ENCODE data around the gene AXIN1.
A peak's percentile ranks its signal among the peaks of the same experiment; 100 is the strongest.
"Not testable (repeated sequence)": the region's sequence is repeated elsewhere in the genome, so short reads cannot be mapped to it uniquely, and the experiment has no call there.

The AXIN1 gene

DNA sequence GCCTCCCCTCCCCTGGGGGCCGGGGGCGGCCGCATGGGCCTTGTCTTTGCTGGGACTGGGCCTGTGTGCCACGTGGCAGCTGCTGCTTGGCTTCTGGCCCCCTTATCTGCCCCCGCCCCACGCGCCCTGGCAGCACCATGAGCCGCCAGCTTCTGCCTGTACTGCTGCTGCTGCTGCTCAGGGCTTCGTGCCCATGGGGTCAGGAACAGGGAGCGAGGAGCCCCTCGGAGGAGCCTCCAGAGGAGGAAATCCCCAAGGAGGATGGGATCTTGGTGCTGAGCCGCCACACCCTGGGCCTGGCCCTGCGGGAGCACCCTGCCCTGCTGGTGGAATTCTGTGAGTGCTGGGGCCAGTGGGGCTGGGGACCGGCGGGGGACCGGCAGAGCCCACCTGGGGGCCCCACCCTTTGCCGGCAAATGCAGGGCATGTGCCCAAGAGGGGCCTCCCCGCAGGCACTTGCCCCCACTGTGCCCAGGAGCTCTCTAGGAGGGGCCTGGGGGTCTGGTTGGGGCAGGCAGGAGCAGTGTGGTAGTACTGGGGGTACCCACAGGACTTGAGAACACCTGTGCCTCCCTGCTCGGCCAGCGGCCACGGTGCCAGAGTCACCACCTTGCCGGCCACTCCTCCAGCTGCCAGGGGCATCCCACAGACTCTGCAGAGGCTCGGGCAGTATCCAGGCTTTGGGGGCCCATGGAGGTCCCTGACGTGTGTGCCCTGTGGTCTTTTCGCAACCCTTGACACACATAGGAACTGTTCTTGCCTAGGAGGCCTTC, 69.3 kb downstream of the AXIN1 start, which contains the start of gene PDIA2:
TSS of gene PDIA2 (plus strand) at position 132 of the 773 bp plus-strand sequence. CDS start at position 138, 6 bp downstream.
- DNase-seq (ENCODE audit: low spot score), result no peak

DNA sequence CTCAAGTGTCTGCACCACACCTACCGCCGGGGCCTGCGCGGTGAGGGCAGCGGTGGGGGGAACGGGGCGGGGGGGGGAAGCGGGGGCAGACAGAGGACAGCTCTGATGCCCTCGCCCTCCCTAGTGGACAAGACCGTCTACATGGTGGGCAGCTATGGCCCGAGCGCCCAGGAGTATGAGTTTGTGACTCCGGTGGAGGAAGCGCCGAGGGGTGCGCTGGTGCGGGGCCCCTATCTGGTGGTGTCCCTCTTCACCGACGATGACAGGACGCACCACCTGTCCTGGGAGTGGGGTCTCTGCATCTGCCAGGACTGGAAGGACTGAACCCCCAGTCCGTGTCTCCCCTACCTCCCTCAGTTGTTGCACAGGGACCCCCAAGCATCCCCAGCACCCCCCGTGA, 70.0 kb downstream of the AXIN1 start:
- DNase-seq (ENCODE audit: low spot score), result no peak

DNA sequence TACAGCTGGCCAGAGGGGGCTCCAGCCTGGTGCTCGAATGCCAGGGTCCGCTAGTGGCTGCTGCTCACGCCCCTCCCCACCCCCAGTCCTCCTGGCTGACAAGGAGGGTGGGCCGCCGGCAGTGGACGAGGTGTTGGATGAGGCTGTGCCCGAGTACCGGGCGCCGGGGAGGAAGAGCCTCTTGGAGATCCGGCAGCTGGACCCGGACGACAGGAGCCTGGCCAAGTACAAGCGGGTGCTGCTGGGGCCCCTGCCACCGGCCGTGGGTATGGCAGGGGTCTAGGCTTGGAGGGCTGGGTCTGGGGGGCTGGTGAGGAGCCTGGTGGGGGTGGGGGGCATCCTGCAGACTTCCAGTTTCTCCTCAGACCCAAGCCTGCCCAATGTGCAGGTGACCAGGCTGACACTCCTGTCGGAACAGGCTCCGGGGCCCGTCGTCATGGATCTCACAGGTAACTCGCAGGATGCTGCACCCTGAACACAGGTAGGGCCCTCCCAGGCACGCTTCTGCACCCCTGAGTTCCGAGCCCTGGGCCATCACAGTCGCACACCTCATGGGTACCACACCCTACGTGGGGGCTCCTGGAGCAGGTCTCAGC, 70.8 kb downstream of the AXIN1 start:
- DNase-seq (ENCODE audit: low spot score), result no peak

DNA sequence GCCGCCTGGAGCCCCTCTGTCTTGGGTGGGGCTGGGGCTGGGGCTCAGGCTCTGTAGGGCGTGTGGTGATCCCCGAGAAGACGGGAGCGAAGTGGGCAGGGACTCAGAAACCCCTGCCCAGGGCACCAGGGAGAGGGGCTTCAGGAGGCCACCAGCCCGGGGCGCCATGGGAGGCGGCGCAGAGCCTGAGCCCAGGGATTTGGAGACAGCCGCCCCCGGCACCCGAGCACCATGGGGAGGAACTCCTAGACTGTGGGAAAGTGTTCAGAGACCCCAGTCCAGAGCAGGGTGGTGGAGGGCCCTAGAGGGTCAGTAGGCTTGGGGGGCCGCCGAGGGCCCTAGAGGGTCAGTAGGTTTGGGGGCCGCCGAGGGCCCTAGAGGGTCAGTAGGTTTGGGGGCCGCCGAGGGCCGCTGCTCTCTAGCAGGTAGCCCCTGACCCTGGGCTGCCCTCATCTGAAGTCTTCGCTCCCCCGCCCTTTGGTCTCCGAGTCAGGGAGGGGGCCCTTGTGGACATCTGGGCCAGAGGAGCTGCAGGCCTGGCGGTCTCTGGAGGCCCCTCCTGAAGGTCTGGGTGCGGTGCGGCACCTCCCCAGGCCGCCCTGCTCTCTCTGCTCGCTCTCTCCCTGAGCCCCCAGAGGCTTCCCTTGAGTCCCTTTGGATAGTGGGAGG, 71.4 kb downstream of the AXIN1 start:
- DNase-seq (ENCODE audit: low spot score), result no peak

DNA sequence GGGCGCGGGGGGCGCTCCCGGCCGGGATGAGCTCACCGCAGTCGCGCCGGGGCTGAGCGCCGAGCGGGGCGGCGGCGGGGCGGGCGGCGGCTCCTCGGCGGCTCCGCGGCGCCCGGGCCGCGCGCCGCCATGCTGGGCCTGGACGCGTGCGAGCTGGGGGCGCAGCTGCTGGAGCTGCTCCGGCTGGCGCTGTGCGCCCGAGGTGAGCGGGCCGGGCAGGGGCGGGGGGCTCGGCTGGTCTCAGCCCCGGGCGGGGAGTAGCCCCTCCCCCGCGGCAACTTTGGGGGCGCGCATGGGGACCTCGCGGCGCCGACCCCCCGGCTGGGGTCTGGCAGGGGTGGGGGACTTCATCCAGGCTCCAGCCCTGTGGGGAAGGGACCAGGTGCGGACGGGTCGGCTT, 72.0 kb downstream of the AXIN1 start, which contains the start of gene ARHGDIG:
TSS of gene ARHGDIG (plus strand) at position 40 of the 400 bp plus-strand sequence. CDS start at position 130, 90 bp downstream.
- DNase-seq (ENCODE audit: low spot score), result no peak

DNA sequence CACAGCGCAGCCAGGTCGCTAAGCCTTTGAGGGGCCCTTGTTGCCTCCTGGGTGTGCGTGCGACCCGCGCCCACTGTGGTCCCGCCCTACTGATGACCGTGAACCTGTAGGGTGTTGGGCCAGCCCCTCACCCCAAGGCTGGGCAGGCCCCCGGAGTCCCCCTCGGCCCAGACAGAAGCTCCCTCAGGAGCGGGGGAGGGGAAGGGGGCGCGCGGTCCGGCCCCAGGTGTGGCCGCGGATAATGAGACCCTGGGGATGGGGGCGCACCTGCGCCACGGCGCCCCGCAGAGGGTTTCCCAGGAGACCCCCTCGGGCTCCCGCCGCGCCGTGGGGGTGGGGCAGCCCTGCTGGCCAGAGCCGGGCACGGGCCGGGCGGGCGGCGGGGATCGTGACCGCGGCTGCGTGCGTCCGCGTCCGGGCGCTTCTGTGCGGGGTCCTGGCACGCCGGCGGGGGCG, 72.5 kb downstream of the AXIN1 start:
- DNase-seq (ENCODE audit: low spot score), result no peak

DNA sequence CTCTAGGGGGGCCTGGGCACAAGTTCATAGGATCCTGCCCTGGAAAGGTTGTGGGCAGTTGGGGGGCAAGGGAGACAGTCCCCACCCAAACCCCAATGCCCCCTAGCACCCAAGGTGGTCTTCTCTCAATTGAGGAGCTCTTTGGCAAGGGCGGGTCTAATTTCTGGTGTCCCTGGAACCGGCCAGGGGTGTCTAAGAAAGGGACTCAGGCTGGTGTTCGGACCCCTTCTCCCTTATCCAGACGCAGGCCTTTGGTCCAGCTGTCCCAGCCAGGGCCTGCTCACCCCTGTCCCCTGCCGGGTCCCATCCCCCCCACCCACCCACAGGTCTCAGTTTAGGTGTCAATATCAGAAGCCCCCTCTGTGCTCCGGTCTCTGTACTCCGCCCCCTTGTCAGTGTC, 73.0 kb downstream of the AXIN1 start:
- DNase-seq (ENCODE audit: low spot score), result no peak

DNA sequence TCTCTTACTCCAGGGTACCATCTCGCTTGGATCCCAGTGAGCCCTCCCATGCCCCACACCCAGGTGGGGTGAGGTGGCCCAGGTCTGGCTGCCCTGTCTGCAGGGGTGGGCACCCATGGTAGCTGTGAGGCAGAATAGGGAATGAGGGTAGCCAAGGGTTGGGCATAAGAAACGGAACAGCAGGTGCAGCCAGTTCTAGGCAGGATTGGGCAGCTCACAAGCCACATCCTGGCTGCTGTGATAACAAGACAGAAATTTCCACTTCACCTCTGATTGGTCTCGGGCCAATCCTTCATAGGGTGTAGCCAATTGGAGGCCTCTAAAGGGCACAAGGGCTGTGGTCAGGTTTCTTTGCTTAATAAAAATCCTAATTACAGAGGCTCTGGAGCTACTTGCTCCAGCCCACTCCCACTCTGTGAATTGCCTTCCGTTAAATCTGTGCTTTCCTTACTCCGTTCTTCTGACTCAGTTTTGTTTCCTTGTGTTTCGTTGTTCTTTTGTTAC, 73.6 kb downstream of the AXIN1 start:
- DNase-seq (ENCODE audit: low spot score), result peak; percentile 42

DNA sequence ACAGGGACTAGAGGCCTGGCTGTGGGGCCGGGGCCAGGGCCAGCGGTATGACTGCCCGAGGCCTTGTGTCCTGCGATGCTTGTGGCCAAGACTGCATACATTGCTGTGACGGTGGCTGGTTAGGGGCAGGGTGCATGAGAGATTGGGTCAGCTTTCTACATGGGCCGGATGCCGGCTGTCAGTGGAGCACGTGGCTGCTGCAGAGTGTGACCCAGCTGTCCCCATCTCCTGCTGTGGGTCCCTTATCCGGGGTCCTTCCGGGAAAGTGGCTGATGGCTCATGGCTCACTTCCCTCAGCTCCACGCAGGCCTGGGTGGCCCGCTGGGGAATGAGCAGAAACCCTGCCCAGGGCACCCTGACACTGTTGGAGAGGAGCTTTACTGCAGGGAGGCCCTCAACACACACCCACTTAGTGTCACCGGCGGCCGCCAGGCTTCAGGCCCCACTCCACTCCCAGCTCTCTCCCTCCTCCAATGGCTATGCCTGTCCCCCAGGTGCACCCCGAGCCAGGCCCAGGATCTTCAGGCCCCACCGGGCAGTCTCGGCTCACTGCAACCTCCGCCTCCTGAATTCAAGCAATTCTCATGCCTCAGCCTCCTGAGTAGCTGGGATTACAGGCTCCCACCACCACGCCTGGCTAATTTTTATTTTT, 76.0 kb downstream of the AXIN1 start:
- DNase-seq (ENCODE audit: low spot score), result no peak

DNA sequence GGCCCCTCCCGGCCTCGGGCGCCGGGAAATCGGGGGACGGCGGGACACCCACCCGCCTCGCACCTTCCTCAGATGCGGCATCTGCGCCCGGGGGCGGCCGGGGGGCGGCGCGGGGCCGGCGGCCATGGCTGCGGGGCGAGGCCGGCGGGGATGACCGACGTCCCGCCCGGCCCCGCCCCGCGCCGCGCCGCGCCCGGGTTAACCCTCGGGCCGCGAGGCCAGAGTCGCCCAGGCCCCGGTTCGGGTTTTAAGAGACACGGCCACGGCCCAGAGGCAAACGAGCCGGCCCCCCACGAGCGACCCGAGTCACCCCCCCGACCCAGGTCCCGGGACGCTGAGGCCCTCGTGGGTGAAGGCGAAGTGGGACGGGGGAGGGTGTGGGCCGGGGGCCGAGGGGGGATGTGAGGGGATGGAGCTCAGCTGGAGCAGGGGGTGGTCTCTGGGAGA, 76.7 kb downstream of the AXIN1 start, which contains the start of gene RGS11:
TSS of gene RGS11 (minus strand) at position 159 of the 447 bp plus-strand sequence. CDS start at position 126, 33 bp downstream.
- DNase-seq (ENCODE audit: low spot score), result no peak

DNA sequence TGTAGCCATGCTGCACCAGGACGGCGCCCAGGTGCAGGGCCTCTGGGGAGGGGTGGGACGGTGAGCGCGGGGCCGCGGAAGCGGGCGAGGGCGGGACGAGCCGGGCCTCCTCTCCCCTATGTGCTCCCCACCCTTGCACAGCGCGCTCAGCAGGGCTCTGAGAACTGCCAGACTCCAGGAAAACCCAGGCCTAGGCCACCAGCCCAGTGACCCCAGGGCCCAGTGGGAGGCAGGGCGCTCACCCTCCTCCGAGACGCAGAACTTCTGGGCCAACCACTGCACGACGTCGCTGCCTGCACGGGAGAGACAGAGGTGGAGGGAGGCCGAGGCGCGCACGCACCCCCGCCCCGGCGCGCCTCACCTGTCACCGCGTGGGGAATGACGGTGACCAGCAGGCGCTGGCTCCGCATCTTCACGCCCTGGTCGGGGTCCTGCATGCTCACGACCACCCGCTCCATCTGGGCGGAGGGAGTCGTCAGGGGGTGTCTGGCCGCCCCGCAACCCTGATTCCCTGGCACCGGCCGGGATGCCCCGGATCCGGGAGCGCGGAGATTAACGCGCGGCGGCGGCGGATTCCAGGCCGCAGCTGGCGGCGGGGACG, 77.4 kb downstream of the AXIN1 start:
- no peak for DNase-seq (ENCODE audit: low spot score)

DNA sequence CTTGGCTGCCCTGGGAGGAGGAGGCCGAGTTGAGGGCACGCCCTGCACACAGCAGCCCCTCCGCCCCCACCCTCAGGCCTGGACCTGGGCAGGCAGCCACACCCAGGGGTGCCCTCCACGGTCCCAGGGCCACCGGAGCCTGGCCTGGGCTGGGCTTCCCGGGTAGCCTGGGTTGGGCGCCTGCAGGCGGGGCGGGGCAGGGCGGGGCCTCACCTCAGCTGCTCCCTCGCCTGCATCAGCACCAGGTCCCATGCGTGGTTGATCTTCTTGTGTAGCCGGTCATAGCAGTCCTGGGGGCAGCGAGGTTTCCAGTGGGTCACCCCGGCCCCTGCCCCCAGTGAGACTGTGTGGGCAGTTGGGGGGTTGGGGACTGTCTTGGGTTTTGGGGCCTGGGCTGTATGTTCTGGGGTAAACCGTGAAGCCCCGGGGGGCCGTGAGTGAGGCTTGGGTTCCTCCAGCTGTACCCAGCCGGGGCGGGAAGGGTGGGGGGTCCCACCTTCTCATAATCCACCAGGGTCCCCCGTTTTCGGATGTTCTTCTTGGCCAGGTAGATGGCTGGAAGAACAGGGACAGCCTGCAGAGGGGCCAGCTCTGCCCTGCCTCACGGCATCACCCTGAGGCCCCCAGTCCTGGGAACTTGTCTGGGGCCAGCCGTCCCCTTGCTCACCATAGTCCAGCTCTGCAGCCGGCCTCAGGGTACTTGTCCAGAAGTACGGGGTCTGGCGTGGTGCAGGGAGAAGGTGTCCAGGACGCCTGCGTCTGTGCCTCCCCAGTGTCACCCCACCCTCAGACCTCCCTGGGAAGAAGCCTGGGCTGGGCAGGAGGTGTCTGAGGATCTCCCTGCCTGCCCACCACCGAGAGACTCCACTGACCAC, 78.7 kb downstream of the AXIN1 start:
- peak; percentile 8 for DNase-seq (ENCODE audit: low spot score)

DNA sequence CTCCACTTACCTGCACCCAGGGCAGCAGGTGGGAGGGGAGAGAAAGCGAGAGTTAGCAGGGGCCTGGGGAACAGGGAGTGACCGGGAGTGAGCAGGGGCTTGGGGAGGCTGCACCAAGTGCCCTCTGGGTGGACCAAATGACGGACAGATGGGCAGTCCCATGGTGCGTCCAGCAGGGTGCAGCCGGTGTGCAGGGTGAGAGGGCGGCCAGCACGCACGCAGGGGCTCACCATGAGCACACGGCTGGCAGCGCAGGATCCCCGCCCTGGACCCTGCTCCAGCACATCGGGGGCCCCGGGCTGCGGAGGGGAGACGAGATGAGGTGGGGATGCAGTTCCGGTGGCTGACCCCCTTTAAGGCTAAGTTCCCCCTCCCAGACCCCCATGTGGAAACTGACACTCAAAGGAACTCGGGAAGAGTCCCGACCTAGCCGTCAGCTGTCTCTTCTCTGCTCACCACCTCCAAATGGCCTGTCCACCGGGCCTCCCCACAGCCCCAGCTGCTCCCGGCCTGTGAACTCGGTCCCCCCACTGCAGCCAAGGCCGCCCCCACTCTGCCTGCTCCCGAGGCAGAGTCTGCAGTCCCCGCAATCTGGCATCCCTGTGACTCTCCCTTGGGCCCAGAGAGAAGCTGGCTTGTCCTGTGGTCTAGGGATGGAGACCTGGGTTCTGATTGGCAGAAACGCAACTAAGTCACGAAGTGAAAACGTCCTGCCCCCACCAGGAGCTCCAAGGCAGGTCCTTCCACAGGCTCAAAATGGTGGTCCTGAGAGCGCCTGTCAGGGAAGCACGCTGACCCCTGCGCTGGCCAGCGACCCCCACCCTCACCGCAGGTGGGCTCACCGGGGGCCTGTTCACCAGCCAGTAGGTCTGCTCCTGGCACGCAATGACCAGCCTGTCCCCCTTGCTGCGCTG, 79.6 kb downstream of the AXIN1 start:
- DNase-seq (ENCODE audit: low spot score), result no peak

DNA sequence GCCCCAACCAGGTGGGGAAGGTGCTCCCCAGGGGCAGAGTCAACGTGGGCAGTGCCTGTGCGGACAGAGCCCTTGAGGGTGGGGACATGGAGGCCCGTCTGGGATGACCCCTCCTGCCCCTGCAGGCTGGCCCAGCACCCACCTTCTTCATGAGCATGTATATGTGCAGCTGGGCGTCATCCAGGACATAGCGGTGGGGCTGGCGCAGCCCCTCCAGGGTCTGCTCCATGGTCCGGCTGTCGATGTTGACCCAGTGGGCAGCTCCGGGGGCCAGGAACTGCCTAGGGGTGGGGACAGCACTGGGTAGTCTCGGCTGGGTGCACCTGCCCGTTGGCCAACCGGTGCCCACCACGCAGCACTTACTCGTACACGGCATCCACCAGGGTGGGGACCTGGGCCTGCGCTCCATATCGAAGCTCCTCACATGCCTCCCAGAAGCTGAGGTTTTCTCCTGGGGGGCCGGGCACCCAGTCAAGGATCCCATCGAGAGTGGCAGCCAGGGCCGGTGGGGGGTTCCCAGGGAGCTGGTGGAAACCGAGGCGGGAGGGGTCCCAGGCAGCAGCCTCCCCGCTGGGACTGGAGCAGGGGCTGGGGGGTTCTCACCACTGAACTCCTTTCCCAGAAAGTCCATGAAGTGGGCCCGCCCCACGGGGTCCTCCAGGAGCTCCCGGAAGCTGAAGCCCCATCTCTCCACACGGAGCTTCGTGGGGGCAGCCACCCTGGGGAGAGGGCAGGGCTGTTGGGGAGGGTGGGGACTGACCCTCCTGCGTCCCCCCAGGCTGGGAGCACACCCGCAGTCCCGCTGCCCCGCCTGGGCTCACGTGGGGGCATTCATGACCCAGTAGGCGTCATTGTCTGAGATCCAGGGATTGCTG, 81.9 kb downstream of the AXIN1 start:
- DNase-seq (ENCODE audit: low spot score), result no peak

DNA sequence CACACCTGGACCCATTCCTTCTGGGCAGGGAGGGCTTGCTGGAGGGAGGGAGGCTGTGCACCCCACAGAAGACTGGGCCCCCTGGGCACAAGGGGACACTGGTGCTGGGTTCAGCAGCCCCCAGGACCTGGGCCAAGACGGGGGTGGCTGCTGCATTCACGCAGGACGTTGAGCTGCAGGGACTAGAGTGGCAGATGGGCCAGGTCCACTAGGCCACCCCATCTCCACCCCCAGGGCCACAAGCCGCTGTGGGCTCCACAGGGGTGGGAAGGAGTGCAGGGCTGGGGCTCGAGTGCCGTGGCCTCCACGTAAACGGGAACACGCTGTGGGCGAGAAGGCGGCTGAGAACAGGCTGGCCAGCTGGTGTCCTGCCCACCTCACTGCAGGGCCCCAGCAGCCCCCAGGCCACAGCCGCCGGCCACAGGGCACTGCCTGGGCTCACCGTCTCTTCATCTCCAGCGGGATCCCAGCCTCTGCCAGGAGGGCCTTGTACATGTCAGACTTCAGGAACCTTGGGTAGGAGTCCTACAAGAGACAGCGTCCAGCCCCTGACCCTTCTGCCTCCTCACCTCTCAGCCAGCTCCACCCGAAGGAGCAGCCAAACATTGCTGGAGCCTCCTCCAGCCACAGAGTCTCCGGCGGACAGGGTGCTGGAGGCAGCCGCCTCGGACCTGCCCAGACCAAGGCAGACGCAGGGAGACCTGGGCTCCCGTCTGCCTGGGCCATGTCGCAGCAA, 83.3 kb downstream of the AXIN1 start:
- no peak for DNase-seq (ENCODE audit: low spot score)

DNA sequence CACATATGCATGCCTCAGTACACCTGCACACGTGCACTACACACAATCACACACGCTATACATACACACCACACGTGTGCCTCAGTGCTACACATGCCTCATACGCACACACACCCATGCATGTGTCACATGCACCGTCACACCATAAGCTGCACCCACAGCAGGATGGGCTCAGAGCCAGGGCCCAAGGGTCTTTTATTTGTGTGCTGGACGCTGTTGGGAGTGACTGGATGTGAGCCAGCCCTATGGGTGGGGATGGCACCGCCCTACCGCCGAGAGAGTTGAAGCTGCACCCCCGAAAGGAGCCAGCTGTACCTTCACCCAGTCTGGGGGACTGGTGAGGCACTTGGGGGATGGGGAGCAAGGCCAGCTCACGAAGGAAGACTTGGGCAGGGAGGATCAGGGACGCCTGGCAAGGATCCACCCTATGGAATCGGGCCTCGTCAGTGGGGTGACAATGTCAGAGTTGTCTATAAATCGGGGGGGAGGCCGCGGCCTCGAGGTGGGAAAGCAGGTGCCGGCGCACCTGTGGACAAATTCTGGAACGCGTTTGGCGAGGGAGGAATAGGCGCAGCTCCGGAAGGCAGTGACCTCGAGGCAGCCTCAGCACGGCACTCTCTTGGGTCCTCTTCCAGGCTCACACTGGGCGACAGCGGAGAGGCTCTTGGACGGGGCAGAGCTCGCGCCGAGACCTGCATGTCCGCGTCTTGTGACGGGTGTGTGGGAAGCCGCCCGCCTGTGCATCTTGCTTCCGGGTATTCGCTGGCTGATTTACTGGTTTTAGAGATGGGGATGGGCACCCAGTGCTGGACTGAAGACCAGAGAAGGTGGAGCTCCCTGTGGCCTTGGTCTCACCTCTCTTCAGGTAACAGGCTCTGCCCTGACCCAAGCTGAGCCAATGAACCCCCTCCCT, 84.1 kb downstream of the AXIN1 start:
- no peak for DNase-seq (ENCODE audit: low spot score)

DNA sequence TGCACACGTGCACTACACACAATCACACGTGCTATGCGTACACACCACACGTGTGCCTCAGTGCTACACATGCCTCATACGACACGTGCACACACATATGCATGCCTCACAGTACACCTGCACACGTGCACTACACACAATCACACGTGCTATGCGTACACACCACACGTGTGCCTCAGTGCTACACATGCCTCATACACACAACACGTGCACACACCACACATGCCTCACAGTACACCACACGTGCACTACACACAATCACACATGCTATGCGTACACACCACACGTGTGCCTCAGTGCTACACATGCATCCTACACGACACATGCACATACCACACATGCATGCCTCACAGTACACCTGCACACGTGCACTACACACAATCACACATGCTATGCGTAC, 85.0 kb downstream of the AXIN1 start:
- DNase-seq (ENCODE audit: low spot score), result not testable (repeated sequence)

Measured in hematopoietic multipotent progenitor cell treated with erythropoietin and hydrocortisone succinate and interleukin-3 and kit ligand, for 17 days (in vitro differentiated cells).